Subcutaneous abdominal adipose tissue (tissue), 5 donors: Measurements from ENCODE around the gene DNAH11.

Experiments
- H3K27ac ChIP-seq: one replicate; pipeline ENCODE4 v1.7.0; 2013; ENCODE audit warnings: low read depth, mild to moderate bottlenecking, inconsistent platforms, low read length, moderate library complexity
- H3K27me3 ChIP-seq, 5 donors: one replicate each; pipeline ENCODE4 v1.7.0; 2013; ENCODE audit warnings: low read length in 5 of 5, inconsistent platforms in 1 of 5; ENCODE audit not compliant: control insufficient read depth in 5 of 5, insufficient read depth in 4 of 5
- H3K36me3 ChIP-seq, 5 donors: one replicate each; pipeline ENCODE4 v1.7.0; 2013; ENCODE audit warnings: low read length in 5 of 5; ENCODE audit not compliant: control insufficient read depth in 5 of 5, insufficient read depth in 5 of 5
- H3K4me1 ChIP-seq, 5 donors: one replicate each; pipeline ENCODE4 v1.7.0; 2013; ENCODE audit warnings: low read length in 5 of 5, mild to moderate bottlenecking in 3 of 5, moderate library complexity in 1 of 5; ENCODE audit not compliant: control insufficient read depth in 5 of 5, insufficient read depth in 5 of 5
- H3K4me3 ChIP-seq, 5 donors: one replicate each; pipeline ENCODE4 v1.7.0; 2013; ENCODE audit warnings: low read length in 5 of 5, low read depth in 1 of 5
- H3K9ac ChIP-seq, 5 donors: one replicate each; pipeline ENCODE4 v1.7.0; 2013; ENCODE audit warnings: low read length in 5 of 5, mild to moderate bottlenecking in 4 of 5, moderate library complexity in 3 of 5
- H3K9me3 ChIP-seq, 5 donors: one replicate each; pipeline ENCODE4 v1.7.0; 2013; ENCODE audit warnings: low read length in 5 of 5; ENCODE audit not compliant: control insufficient read depth in 5 of 5
- donor health status: healthy.
- donor health status: healthy.
- donor health status: healthy.
- donor health status: healthy.
- donor health status: healthy.

Gene DNAH11

DNA sequence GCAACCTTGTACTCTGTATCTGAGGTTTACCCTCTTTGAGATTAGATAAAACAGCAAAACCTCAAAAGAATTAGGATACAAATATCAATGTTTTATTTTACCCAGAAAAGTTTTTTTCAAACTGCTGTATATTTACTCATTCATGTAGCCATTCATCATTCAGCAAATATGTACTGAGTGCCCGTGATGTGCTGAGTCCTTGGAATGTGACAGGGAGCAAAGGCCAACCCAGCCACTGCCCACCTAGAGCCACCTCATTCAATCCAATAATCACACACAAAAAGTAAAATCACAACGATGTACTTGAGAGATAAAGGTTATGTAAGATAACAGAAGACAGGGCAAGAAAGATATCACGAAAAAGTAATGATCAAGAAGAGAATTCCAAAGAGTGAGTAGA is 215.4 kb downstream of the DNAH11 start:
- no peaks in the 10 kb centered on the region for H3K9me3 ChIP-seq
- no peaks in the 10 kb centered on the region for H3K36me3 ChIP-seq
- H3K4me1 ChIP-seq = no peaks in the 10 kb centered on the region
- no peak overlapping the region for H3K9ac ChIP-seq
- H3K27ac ChIP-seq = no peak overlapping the region
- H3K27me3 ChIP-seq = no peaks in the 10 kb centered on the region
- H3K4me3 ChIP-seq = no peak overlapping the region

DNA sequence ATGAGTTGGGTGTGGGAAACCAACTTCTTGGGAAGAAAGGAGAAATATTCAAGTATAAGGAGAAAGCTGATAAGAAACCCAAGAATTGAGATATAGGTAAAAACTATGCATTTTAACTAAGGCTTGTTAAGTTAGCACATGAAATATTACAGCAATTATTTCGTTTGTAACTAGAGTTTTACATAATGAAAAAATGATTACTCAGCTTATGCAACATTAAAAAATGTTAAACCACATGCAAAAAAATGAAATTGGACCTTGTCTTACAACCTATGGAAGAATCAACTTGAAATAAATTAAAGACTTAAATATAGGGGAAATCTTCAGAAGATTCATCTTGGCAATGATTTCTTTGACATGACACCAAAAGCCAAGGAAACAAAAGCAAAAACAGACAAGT is 219.6 kb downstream of the DNAH11 start:
- no peak overlapping the region for H3K4me3 ChIP-seq
- H3K4me1 ChIP-seq = no peaks in the 10 kb centered on the region
- H3K27me3 ChIP-seq = peaks cover 0 to 4% (median 0%) of the 10 kb centered on the region in 5 donors
- H3K9me3 ChIP-seq = no peaks in the 10 kb centered on the region
- no peak overlapping the region for H3K27ac ChIP-seq
- no peak overlapping the region for H3K9ac ChIP-seq
- no peaks in the 10 kb centered on the region for H3K36me3 ChIP-seq

DNA sequence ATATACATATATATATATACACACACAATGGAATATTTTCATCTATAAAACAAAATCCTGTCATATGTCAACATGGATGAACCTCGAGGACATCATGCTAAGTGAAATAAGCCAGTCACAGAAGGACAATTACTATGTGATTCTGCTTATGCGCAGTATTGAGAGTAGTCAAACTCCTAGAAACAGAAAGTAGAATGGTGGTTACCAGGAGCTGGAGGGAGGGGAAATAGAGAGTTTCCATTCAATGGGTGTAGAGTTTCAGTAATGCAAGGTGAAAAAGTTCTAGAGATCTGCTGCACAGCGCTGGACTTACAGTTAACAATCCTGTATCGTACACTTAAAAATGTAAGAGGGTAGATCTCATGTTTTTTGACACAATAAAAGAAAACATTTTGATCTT is 221.0 kb downstream of the DNAH11 start:
- Histone ChIP-seq H3K27me3 (peaks cover 0 to 4% (median 0%) of the 10 kb centered on the region in 5 donors), H3K4me1 (no peaks in the 10 kb centered on the region), H3K9me3 (no peaks in the 10 kb centered on the region), H3K27ac (no peak overlapping the region), H3K9ac (no peak overlapping the region), H3K4me3 (no peak overlapping the region), H3K36me3 (no peaks in the 10 kb centered on the region)

DNA sequence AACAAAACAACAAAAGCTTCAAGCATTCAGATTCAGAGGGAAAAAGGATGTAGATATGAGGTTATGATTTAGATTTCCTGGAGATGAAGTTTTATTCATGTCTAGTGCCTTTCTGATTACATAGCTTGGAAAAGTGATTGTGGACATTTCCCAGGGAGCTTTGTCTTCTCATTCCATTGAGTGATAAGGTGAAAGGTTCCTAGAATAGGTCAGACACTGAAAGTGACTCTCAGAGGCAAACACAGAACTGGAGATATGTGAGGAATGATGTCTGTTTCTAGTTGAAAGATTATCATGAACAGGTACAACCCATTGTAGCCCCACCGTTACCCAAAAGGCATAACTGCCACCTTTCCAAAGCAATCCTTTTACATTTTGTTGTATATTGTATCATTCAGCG is 223.4 kb downstream of the DNAH11 start:
- Histone ChIP-seq H3K4me3 (no peak overlapping the region), H3K9ac (no peak overlapping the region), H3K9me3 (no peaks in the 10 kb centered on the region), H3K27me3 (peaks cover 0 to 4% (median 3%) of the 10 kb centered on the region in 5 donors), H3K4me1 (no peaks in the 10 kb centered on the region), H3K27ac (no peak overlapping the region), H3K36me3 (no peaks in the 10 kb centered on the region)

DNA sequence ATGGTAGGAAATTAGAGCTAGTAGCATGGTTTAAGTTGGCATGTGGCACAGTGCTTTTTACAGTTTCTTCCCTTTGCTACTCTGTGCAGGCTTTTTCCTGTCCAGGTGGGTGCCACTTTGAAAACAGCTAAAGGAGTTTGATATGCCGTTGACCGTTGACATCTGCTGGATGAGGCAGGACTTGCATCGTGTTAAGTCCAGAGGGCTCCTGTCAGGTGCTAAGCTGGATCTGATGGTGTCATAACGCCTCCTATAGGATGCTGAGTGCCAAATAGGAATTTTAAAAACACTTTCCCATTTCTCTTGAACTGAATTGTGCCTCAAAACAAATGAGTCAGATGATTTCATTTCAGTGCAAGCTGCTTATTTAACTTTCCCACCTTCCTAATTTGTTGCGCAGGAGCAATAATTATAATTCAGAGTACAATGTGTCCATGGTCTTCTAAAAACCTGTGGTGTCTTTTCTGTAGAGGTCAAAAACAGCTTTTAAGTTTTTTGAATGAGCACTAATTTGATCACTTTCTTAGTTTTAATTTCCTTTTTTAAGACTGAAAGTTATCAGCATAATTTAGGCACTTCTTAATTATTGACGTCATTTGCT is 224.6 kb downstream of the DNAH11 start:
- no peaks in the 10 kb centered on the region for H3K36me3 ChIP-seq
- no peaks in the 10 kb centered on the region for H3K4me1 ChIP-seq
- no peaks in the 10 kb centered on the region for H3K9me3 ChIP-seq
- H3K27ac ChIP-seq = no peak overlapping the region
- H3K27me3 ChIP-seq = peaks cover 0 to 4% (median 3%) of the 10 kb centered on the region in 5 donors
- H3K9ac ChIP-seq = no peak overlapping the region
- H3K4me3 ChIP-seq = no peak overlapping the region

DNA sequence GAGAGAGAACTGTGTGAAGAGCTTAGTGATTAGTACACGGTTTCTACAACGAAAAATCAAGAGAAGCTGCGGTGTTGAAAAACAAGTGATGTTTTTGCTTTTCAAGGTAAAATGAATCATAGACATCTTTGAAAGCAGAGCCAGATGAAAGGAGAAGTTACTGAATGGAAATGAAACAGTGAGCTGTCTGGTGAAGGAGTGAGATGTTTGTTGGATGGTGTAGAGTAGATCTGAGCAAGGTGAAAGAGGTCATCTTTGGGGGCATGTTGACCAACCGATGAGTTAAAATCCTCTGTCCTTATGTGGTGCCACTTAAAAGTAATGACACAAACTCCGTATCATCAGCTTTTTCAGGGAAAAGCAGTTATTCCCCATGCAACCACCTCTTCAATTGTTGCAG is 225.4 kb downstream of the DNAH11 start:
- Histone ChIP-seq H3K9me3 (no peaks in the 10 kb centered on the region), H3K36me3 (no peaks in the 10 kb centered on the region), H3K27me3 (peaks cover 0 to 4% (median 3%) of the 10 kb centered on the region in 5 donors), H3K27ac (no peak overlapping the region), H3K9ac (no peak overlapping the region), H3K4me1 (no peaks in the 10 kb centered on the region), H3K4me3 (no peak overlapping the region)

DNA sequence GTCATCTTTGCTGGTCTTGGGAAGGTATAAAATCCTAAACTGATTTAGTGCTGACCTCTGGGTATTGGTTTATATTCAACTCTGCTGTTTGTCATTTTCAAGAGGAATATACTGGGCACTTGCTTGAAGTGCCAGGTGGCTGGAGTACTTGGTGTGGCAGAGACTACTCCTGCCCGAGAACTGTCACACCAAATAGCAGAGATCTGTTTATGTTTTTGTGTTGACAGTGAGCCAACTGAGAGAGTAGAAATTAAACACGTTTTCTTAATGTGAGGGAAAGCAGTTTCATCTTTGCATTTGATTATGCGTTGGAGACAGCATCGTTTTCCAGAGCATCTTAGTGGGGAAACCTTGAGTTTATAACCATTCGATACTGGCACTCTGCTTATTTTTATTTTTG is 228.4 kb downstream of the DNAH11 start:
- Histone ChIP-seq H3K27ac (no peak overlapping the region), H3K4me3 (no peak overlapping the region), H3K9ac (no peak overlapping the region)

DNA sequence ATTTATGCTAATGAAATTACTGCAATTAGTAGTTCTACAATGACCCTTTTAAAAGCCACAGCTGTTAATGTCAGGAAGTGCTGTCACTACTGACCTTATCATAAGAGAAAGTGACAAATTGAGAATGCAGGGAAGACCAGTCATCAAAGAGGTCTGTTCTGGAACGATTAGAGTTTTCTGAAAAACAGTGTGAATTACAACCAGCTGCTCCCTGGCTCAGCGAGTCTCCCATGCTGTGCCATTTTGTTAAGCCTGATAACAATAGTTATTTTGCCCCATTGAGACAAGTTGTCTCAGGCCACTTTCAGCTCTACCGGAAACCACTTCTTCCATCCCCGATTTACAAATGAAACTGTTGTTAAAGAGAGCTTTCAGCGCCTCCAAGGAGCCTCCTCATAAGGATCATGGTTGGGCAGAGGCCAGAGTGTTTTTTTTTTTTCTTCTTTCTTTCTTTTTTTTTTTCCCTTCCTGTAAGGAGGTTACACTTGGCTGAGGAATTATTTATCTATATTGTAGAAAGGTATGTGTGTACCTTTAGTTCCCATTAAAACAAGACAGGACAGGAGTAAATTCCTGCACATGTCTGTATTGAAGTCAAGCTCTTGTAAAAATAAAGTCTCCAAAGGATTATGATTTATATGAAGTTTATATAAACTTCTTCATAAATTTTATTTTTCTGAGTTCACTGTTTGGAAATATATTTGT is 229.2 kb downstream of the DNAH11 start:
- no peak overlapping the region for H3K9ac ChIP-seq
- H3K4me1 ChIP-seq = no peaks in the 10 kb centered on the region
- H3K36me3 ChIP-seq = no peaks in the 10 kb centered on the region
- no peak overlapping the region for H3K4me3 ChIP-seq
- H3K9me3 ChIP-seq = no peaks in the 10 kb centered on the region
- H3K27me3 ChIP-seq = peaks cover 0 to 9% (median 0%) of the 10 kb centered on the region in 5 donors
- no peak overlapping the region for H3K27ac ChIP-seq

More for the DNA sequence above, 228.4 kb downstream of the DNAH11 start:
- Histone ChIP-seq H3K4me1 (no peaks in the 10 kb centered on the region), H3K9me3 (no peaks in the 10 kb centered on the region), H3K36me3 (no peaks in the 10 kb centered on the region), H3K27me3 (peaks cover 0 to 9% (median 0%) of the 10 kb centered on the region in 5 donors)

DNA sequence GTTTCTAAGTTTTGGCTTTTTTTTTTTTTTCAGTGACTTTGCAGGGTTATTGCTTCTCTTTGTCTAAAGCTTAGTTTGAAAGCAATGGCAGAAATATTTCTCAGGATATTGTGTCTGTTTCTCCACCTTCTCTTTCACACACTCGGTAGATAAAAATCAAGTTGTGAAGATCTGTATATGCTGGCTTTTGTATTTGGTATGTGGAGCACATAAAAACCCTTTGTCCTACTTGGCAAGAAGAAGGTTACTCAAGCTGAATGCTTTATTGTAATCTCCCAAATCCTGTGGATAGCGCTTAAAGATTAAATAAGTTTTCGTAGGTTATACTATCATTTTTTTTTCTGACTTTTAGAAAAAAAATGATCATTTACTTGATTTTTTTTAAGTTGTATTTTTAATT is 230.5 kb downstream of the DNAH11 start:
- no peaks in the 10 kb centered on the region for H3K9me3 ChIP-seq
- H3K27me3 ChIP-seq = peaks cover 0 to 9% (median 0%) of the 10 kb centered on the region in 5 donors
- no peaks in the 10 kb centered on the region for H3K4me1 ChIP-seq
- no peak overlapping the region for H3K27ac ChIP-seq
- H3K4me3 ChIP-seq = no peak overlapping the region
- no peak overlapping the region for H3K9ac ChIP-seq
- H3K36me3 ChIP-seq = no peaks in the 10 kb centered on the region

DNA sequence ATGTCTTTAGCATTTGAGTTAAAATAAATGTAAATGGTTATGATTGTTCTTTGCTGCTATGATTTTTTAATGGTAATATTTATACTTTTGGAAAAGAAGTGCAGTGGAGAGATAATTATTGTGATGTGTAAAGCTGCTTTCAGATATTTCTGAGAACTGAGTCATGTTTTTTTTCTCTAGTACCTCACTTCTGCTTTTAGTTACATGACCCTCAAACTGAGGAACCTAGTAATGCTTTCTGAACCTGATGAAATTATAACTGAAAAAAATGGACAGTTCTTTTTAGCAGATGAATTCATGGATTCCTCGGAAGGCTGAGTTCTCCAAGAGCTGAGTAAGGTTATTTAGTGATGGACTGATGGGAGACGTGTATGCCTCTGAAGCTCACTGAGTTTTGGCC is 235.1 kb downstream of the DNAH11 start:
- Histone ChIP-seq H3K9me3 (no peaks in the 10 kb centered on the region), H3K4me3 (no peak overlapping the region), H3K27me3 (peaks cover 0 to 6% (median 0%) of the 10 kb centered on the region in 5 donors), H3K36me3 (no peaks in the 10 kb centered on the region), H3K27ac (no peak overlapping the region), H3K9ac (no peak overlapping the region), H3K4me1 (no peaks in the 10 kb centered on the region)
